AG04449 (cell line): Measurements from ENCODE around the gene NFRKB.

Experiments
- CTCF ChIA-PET: fragments of 350-600 bp; formaldehyde crosslinking; extraction: SDS; loops from one replicate; lab custom pipeline; 2021; ENCODE audit warnings: antibody characterized with exemption; lab: Yijun Ruan, JAX
- POLR2A ChIA-PET: fragments of 400-600, 350-600 bp; formaldehyde crosslinking; extraction: SDS; loops from one replicate; lab custom pipeline; 2020; ENCODE audit warnings: antibody characterized with exemption, inconsistent platforms; lab: Yijun Ruan, JAX
- DNase-seq: peaks from one replicate; pipeline ENCODE4 v3.0.0-alpha.2; 2010; ENCODE audit warnings: low read depth, low spot score
- H3K4me3 ChIP-seq: 2 replicates; pipeline ENCODE4 v1.5.1; 2011; ENCODE audit warnings: low read depth, mild to moderate bottlenecking, control low read depth, low read length
- TF ChIP-seq, protein P1 (sequence below): IDR thresholded peaks from one replicate; pipeline ENCODE4 v1.5.1; 2011; ENCODE audit warnings: mild to moderate bottlenecking, moderate library complexity, low read length, control low read depth, inconsistent platforms; ENCODE audit not compliant: insufficient read depth; ENCODE audit errors: missing control alignments

Gene NFRKB

DNA sequence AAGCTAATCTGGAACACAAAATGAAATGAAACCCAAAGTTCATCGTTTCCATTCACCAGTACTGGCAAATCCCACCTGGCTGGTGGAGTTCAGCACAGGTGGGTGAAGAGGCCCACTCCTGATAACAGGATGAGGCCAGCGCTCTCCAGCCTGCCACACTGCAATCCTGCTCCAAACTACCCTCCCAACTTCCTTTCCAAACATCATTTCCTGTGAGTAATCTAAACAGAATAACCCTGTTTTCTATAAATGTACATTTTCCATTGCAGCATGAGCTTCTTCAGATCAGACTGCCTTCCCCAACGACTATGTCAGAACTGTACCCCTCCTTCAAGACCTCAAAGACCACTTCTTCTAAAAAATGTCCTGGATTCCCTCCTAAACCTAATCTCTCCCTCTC lies 15.9 kb upstream of the NFRKB start:
- no peak overlapping the region for H3K4me3 ChIP-seq
- ChIA-PET POLR2A (no interaction called here), CTCF (interaction anchor here (1.0 to 4.9 kb wide), 4 partner anchors 9 to 219 kb away, joined by 3 to 43 read pairs (median 4); no protein-coding TSS in a partner anchor)
- TF ChIP-seq, protein P1, sequence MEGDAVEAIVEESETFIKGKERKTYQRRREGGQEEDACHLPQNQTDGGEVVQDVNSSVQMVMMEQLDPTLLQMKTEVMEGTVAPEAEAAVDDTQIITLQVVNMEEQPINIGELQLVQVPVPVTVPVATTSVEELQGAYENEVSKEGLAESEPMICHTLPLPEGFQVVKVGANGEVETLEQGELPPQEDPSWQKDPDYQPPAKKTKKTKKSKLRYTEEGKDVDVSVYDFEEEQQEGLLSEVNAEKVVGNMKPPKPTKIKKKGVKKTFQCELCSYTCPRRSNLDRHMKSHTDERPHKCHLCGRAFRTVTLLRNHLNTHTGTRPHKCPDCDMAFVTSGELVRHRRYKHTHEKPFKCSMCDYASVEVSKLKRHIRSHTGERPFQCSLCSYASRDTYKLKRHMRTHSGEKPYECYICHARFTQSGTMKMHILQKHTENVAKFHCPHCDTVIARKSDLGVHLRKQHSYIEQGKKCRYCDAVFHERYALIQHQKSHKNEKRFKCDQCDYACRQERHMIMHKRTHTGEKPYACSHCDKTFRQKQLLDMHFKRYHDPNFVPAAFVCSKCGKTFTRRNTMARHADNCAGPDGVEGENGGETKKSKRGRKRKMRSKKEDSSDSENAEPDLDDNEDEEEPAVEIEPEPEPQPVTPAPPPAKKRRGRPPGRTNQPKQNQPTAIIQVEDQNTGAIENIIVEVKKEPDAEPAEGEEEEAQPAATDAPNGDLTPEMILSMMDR: no peak
- no peak for DNase-seq

DNA sequence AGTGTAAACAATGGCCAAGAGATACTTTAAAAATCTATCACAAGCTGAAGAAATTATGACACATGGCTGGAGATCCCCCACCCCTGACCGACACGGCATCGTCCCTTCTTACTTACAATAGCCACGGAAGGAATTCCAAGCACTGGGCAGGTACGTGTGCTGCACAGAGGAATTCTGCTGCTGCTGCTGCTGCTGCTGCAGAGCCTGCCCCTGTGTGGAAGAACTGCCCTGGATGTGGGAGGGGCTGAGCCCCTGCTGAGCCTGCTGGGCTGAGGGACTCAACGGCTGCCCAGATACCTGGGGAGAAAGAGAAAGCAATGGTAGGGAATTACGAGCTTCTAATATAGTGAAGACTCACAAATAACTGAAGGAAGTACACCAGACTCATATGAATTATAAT lies 15.0 kb upstream of the NFRKB start:
- POLR2A ChIA-PET: no interaction called here
- TF ChIP-seq, protein P1: no peak
- no peak for DNase-seq
- no peak overlapping the region for H3K4me3 ChIP-seq
- CTCF ChIA-PET: interaction anchor here (0.8 to 4.9 kb wide), 6 partner anchors 8 to 224 kb away, joined by 3 to 43 read pairs (median 5); no protein-coding TSS in a partner anchor

DNA sequence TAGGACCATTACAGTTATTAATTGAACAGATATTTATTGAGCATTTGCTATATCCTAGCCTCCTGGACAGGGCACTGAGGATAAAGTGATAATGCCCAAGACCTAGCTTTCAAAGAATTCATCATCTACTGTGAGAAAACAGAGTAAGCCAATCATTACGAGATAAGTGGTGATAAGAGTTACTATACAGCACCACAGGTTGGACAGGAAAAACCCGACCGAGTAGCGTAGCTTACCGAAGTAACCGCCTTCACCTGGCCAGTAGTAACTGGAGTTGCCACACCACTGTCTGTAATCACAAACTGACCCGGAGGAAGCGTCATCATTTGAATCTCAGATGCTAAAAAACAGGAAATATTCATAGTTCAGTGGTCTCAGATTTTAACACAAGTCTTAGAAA lies 10.0 kb upstream of the NFRKB start:
- POLR2A ChIA-PET: no interaction called here
- no peak for DNase-seq
- H3K4me3 ChIP-seq: no peak overlapping the region
- CTCF ChIA-PET: interaction anchor here (0.9 to 1.2 kb wide), 3 partner anchors 10 to 227 kb away, joined by 3 to 5 read pairs (median 4); no protein-coding TSS in a partner anchor
- TF ChIP-seq, protein P1: no peak

DNA sequence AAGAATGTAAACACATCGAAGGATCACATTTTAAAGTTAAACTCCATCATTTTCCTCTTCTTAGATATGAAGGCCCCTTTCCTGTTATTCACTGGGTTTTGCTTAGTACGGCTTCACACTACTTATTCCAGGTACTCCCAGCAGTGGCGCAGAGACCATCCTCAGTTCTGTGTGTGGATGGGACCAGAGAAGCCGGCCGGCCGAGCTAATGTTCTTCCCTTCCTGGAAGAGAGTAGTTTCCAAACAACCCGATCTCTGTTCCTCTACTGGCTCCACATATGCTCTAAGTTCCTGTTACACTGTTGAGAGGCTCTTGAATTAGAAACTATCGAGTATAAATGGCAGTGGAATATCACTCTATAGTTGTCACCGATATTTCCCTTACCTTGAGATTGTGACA lies 684 bp upstream of the NFRKB start:
- H3K4me3 ChIP-seq: peak overlapping the region; percentile 65
- DNase-seq: no peak
- ChIA-PET POLR2A (interaction anchor here (1.1 kb wide), 1 partner anchor 21 kb away, joined by 3 read pairs; no protein-coding TSS in a partner anchor), CTCF (interaction anchor here (0.7 to 1.7 kb wide), 2 partner anchors 12 to 14 kb away, joined by 3 to 4 read pairs; no protein-coding TSS in a partner anchor)
- TF ChIP-seq, protein P1: no peak

DNA sequence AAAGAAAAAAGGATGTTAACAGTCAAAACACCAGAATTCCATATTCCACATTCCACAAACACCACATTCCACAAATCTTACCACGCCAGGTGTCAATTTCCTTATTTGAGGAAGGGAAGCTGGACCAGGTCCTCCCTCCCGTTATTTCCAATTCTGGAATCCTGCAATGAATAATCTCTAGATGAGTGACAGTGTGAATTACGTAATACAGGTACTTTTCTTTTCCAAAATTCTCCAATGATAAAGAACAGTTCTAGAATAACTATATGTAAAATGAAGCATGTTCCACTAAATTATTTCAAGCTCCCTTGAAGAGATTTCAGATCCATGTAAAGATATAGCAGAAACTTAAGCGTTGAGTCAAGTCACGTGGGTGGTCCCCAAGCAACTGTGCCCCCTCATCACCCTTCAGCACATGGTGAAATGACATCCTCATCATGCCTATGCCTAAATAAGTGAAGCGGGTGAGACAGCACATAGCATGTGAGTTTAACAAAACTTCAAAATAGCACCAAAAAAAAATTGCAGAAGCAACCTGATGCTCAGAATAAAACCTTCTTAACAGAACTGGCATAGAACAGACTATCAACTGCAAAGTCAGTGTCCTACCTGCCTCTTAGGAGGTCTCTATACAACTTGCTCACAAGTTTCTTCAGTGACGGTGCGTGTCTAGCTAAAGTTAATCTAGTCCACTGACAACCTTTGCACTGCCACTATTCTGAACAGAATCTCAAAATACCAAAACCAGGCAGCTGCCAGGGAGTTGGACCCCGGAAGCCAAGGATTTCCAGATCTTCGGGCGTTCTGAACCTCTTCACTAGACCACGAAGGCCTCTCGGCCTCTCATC lies 876 bp downstream of the NFRKB start:
- ChIA-PET CTCF (interaction anchor here (0.8 to 1.7 kb wide), 3 partner anchors 13 to 238 kb away, joined by 3 to 9 read pairs (median 4); no protein-coding TSS in a partner anchor), POLR2A (interaction anchor here (0.7 kb wide), 1 partner anchor 19 kb away, joined by 3 read pairs; no protein-coding TSS in a partner anchor)
- no peak for DNase-seq
- TF ChIP-seq, protein P1: no peak
- H3K4me3 ChIP-seq: peak overlapping the region; percentile 65

DNA sequence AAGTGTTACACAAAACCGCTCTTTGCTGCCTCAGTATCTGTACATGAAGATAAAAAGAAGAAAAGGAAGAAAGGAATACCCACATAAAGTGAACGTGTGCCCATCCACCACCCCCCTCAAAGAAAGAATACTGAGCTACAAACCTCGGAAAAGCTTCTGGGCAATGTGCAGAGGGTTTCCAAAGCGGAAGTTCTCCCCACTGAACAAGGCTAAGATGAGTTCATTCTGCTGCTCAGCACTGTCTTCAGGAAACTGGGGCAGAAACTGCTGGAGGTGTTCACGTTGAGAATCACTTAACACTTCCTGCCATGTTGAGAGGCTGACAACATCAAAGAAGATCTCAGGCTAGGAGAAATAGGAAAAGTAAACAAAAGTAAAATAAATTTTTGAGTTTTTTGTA lies 6.9 kb downstream of the NFRKB start:
- DNase-seq: no peak
- TF ChIP-seq, protein P1: no peak
- ChIA-PET POLR2A (no interaction called here), CTCF (interaction anchor here (0.7 to 1.0 kb wide), 2 partner anchors 10 to 243 kb away, joined by 3 read pairs; no protein-coding TSS in a partner anchor)
- H3K4me3 ChIP-seq: no peak overlapping the region
